ENCODE results near the gene HHAT. TPM values are rescaled to one million over a fixed set of nuclear protein-coding genes. Genes with fewer than 3 reads are reported as not detected.

HHAT gene
- polyA plus RNA-seq, 1 donor (not counting 4 experiments of a cell fraction or from before 2014, with no cell fraction given) = 3.8 TPM

DNA sequence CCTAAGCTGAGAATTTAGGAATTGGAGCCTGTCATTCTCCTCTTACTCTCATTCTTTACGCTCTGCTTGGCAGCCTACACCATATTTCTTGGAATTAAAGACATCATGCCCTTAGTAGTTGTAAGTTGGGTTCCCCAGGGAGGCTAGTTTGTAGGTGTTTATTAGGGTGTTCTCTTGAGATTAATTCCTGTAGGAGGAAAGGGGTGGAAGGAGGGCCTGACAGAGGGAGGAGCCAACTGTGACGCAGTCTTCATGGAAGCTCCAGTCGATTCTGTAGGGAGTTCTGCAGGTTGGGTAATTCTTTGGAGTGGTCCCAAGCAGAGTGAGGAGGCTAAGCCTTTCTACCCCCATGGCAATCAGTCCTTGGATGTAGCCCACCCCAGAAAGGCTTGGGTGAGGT lies 111.4 kb downstream of the HHAT start:
- no peak overlapping the region for H2AFZ ChIP-seq (ENCODE audit: control insufficient read depth, low read length)
- peak overlapping the region; percentile 26 for H3K4me2 ChIP-seq (ENCODE audit: control insufficient read depth, extremely low read depth, insufficient read depth, low read depth, low read length)
- no peak for TF ChIP-seq EZH2 (IDR thresholded peaks at IDR 0.05; ENCODE audit: low read length)
- TF ChIP-seq, protein P1, sequence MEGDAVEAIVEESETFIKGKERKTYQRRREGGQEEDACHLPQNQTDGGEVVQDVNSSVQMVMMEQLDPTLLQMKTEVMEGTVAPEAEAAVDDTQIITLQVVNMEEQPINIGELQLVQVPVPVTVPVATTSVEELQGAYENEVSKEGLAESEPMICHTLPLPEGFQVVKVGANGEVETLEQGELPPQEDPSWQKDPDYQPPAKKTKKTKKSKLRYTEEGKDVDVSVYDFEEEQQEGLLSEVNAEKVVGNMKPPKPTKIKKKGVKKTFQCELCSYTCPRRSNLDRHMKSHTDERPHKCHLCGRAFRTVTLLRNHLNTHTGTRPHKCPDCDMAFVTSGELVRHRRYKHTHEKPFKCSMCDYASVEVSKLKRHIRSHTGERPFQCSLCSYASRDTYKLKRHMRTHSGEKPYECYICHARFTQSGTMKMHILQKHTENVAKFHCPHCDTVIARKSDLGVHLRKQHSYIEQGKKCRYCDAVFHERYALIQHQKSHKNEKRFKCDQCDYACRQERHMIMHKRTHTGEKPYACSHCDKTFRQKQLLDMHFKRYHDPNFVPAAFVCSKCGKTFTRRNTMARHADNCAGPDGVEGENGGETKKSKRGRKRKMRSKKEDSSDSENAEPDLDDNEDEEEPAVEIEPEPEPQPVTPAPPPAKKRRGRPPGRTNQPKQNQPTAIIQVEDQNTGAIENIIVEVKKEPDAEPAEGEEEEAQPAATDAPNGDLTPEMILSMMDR (optimal IDR thresholded peaks at IDR 0.05 in 1 of 3, IDR thresholded peaks at IDR 0.05 in 1 of 3, conservative IDR thresholded peaks at IDR 0.05 in 1 of 3; ENCODE audit: extremely low read depth in 1 of 3, insufficient read depth in 2 of 3, low read length in 3 of 3) = no peak
- H3K9me3 ChIP-seq (ENCODE audit: control insufficient read depth, low read depth, low read length) = no peaks in the 10 kb centered on the region
- no peak overlapping the region for H3K27ac ChIP-seq (ENCODE audit: control insufficient read depth, insufficient read depth, low read length)
- no peak overlapping the region for H3K4me3 ChIP-seq (ENCODE audit: control insufficient read depth in 2 of 3, extremely low read depth in 1 of 3, insufficient read depth in 2 of 3, low read depth in 1 of 3, low read length in 3 of 3)
- no peaks in the 10 kb centered on the region for H3K27me3 ChIP-seq (ENCODE audit: control insufficient read depth, extremely low read depth, insufficient read depth, low read length)
- FAIRE-seq (no peak), DNase-seq (ENCODE audit: low read depth, low spot score) (no peak)
- H3K9ac ChIP-seq (ENCODE audit: control insufficient read depth, extremely low read depth, insufficient read depth, low read length) = no peak overlapping the region
- H3K4me1 ChIP-seq (ENCODE audit: control insufficient read depth, extremely low read depth, insufficient read depth, low read length) = peaks cover 19% of the 10 kb centered on the region
- H3K36me3 ChIP-seq (ENCODE audit: control insufficient read depth in 2 of 2, extremely low read depth in 1 of 2, insufficient read depth in 2 of 2, low read length in 2 of 2) = no peaks in the 10 kb centered on the region
- no peaks in the 10 kb centered on the region for H3K9me1 ChIP-seq (ENCODE audit: control insufficient read depth, extremely low read depth, insufficient read depth, low read length)
- no peaks in the 10 kb centered on the region for H4K20me1 ChIP-seq (ENCODE audit: control insufficient read depth, extremely low read depth, insufficient read depth, low read length)
- dilution Hi-C loops (cut with MboI; ENCODE audit: extremely low pct_ligation_motif_present, low sequenced_read_pairs) = no loop called here
- H3K79me2 ChIP-seq (ENCODE audit: control insufficient read depth, insufficient read depth, low read length) = no peaks in the 10 kb centered on the region

DNA sequence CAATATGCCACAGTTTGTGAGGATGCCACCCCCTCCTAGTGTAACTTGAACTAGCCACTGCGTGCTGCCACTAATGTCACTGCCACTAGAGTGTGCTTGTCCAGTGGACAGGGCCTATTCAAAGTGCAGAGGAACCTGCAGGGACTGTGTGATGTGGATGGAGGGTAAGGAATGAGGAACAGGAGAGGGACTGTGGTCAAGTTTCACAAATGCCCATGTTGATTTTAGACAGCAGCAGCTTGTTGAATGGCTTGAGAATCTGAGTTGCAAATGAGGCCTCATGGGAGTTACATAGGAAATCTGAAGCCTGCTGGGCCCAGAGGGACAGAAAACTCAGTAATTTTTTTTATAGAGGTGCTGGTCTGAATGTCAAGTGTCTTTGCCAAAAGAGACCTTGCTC lies 112.3 kb downstream of the HHAT start:
- H3K4me3 ChIP-seq (ENCODE audit: control insufficient read depth in 2 of 3, extremely low read depth in 1 of 3, insufficient read depth in 2 of 3, low read depth in 1 of 3, low read length in 3 of 3) = no peak overlapping the region
- FAIRE-seq (peak; percentile 69), DNase-seq (ENCODE audit: low read depth, low spot score) (no peak)
- H2AFZ ChIP-seq (ENCODE audit: control insufficient read depth, low read length) = no peak overlapping the region
- no peaks in the 10 kb centered on the region for H3K9me3 ChIP-seq (ENCODE audit: control insufficient read depth, low read depth, low read length)
- H3K4me1 ChIP-seq (ENCODE audit: control insufficient read depth, extremely low read depth, insufficient read depth, low read length) = peaks cover 19% of the 10 kb centered on the region
- no peak overlapping the region for H3K27ac ChIP-seq (ENCODE audit: control insufficient read depth, insufficient read depth, low read length)
- TF ChIP-seq, protein P1 (optimal IDR thresholded peaks at IDR 0.05 in 1 of 3, IDR thresholded peaks at IDR 0.05 in 1 of 3, conservative IDR thresholded peaks at IDR 0.05 in 1 of 3; ENCODE audit: extremely low read depth in 1 of 3, insufficient read depth in 2 of 3, low read length in 3 of 3) = no peak
- no peak for TF ChIP-seq EZH2 (IDR thresholded peaks at IDR 0.05; ENCODE audit: low read length)
- H3K79me2 ChIP-seq (ENCODE audit: control insufficient read depth, insufficient read depth, low read length) = no peaks in the 10 kb centered on the region
- dilution Hi-C loops (cut with MboI; ENCODE audit: extremely low pct_ligation_motif_present, low sequenced_read_pairs) = no loop called here
- H3K4me2 ChIP-seq (ENCODE audit: control insufficient read depth, extremely low read depth, insufficient read depth, low read depth, low read length) = no peak overlapping the region
- H3K9me1 ChIP-seq (ENCODE audit: control insufficient read depth, extremely low read depth, insufficient read depth, low read length) = no peaks in the 10 kb centered on the region
- no peaks in the 10 kb centered on the region for H4K20me1 ChIP-seq (ENCODE audit: control insufficient read depth, extremely low read depth, insufficient read depth, low read length)
- no peaks in the 10 kb centered on the region for H3K36me3 ChIP-seq (ENCODE audit: control insufficient read depth in 2 of 2, extremely low read depth in 1 of 2, insufficient read depth in 2 of 2, low read length in 2 of 2)
- H3K9ac ChIP-seq (ENCODE audit: control insufficient read depth, extremely low read depth, insufficient read depth, low read length) = no peak overlapping the region
- no peaks in the 10 kb centered on the region for H3K27me3 ChIP-seq (ENCODE audit: control insufficient read depth, extremely low read depth, insufficient read depth, low read length)
